Measurements from ENCODE around the gene TREML2. TPM values are rescaled to one million over a fixed set of nuclear protein-coding genes. Genes with fewer than 3 reads are reported as not detected.

The TREML2 gene
- total and polyA plus RNA-seq, 2 of the 8 experiments (the other 6 are each of a cell fraction or from before 2014, with no cell fraction given) = 0.09 to 0.18 TPM

DNA sequence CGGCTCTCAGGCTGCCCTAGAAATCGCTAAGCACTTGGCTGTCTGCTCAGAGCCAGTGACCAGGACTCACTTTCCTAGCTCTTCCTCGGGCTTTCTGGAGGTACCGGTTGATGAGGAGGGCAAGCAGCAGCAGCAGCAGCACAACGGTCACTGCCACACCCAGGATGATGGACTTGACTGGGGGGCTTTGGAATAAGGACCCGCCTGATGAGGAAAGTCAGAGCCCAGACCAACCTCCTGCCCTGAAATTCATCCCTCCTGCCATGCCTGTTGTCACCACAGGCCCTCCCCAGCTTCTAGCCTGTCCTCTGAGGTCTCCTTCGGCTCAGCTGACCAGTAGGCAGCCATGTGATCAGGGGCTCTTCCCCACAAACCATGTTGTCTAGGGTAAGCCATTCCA is 16.2 kb downstream of the TREML2 start:
- no peak overlapping the region for H3K4ac ChIP-seq (replicated peaks; ENCODE audit: insufficient read length, low read depth, low read length)
- H4K20me1 ChIP-seq (replicated peaks in 1 of 2; ENCODE audit: control insufficient read depth in 1 of 2, insufficient read depth in 2 of 2, low read length in 2 of 2) = no peaks in the 10 kb centered on the region
- CTCF ChIA-PET (ENCODE audit: partially characterized antibody) = interaction anchor here (0.7 to 1.9 kb wide), 4 partner anchors 8 to 44 kb away, joined by 3 to 6 read pairs (median 4); partner anchors contain the start of gene TREML4
- H2BK12ac ChIP-seq (ENCODE audit: low read depth, low read length) = no peak overlapping the region
- H3K23me2 ChIP-seq (ENCODE audit: low read depth, low read length) = no peaks in the 10 kb centered on the region; the same call in 1 of the 2 replicates
- H3K18ac ChIP-seq (ENCODE audit: extremely low read depth, low read length) = no peak overlapping the region
- no peak overlapping the region for H2BK120ac ChIP-seq (replicated peaks; ENCODE audit: low read depth, low read length)
- no peak for FAIRE-seq
- no peak overlapping the region; the same call in 1 of the 2 replicates for H2BK15ac ChIP-seq (ENCODE audit: low read length)
- no peak overlapping the region for H4K91ac ChIP-seq (replicated peaks; ENCODE audit: insufficient read length, low read length)
- H3K4me2 ChIP-seq (ENCODE audit: insufficient read depth in 1 of 2, low read depth in 2 of 2, low read length in 2 of 2) = no peak overlapping the region
- H3K4me1 ChIP-seq (replicated peaks in 1 of 4; ENCODE audit: control insufficient read depth in 3 of 4, insufficient read depth in 4 of 4, low read length in 3 of 4) = peaks cover 0 to 4% (median 0%) of the 10 kb centered on the region in 4 experiments; a peak in 1 of 7 replicates
- H2BK5ac ChIP-seq (ENCODE audit: low read depth, low read length) = no peak overlapping the region
- no peak overlapping the region; the same call in 1 of the 2 replicates for H4K8ac ChIP-seq (ENCODE audit: extremely low read depth, insufficient read depth, low read length)
- H2AK5ac ChIP-seq (ENCODE audit: low read depth, low read length) = no peak overlapping the region
- no peak overlapping the region for H2BK20ac ChIP-seq (ENCODE audit: low read length)
- no peak overlapping the region for H3K9ac ChIP-seq (replicated peaks in 1 of 4; ENCODE audit: extremely low read depth in 1 of 4, low read depth in 3 of 4, low read length in 3 of 4)
- H3K79me1 ChIP-seq (ENCODE audit: low read depth, low read length) = no peaks in the 10 kb centered on the region
- H3K4me3 ChIP-seq (ENCODE audit: extremely low read depth in 1 of 4, insufficient read depth in 2 of 4, low read depth in 3 of 4, low read length in 4 of 4) = no peak overlapping the region
- peaks cover 1 to 7% of the 10 kb centered on the region in 2 experiments; a peak in 3 of 4 replicates for H3K9me3 ChIP-seq (ENCODE audit: insufficient read depth in 2 of 2, low read depth in 1 of 2, low read length in 1 of 2)
- H3K56ac ChIP-seq (replicated peaks; ENCODE audit: insufficient read length, low read depth, low read length) = no peak overlapping the region
- 92% methylated on average over 7 of the region's 7 CpGs; no CpG with 5 or more reads in 1 of the 2 experiments for WGBS, 2 experiments (ENCODE audit: extremely low coverage in 1 of 2, insufficient coverage in 1 of 2, insufficient read length in 1 of 2, insufficient replicate concordance in 2 of 2, low coverage in 1 of 2, low lambda C conversion rate in 2 of 2, missing lambda C conversion rate in 1 of 2)
- no peaks in the 10 kb centered on the region for H3K79me2 ChIP-seq (ENCODE audit: control insufficient read depth in 1 of 2, insufficient read depth in 2 of 2, low read length in 2 of 2)
- no peak overlapping the region for H3K27ac ChIP-seq (ENCODE audit: low read depth, low read length)
- DNase-seq (ENCODE audit: low read depth in 1 of 2, low spot score in 2 of 2) = peak in 1 of 2 experiments; percentile 17
- H3K14ac ChIP-seq (ENCODE audit: insufficient read length) = no peak overlapping the region
- POLR2A ChIA-PET (ENCODE audit: partially characterized antibody) = no interaction called here
- no peak overlapping the region for H4K5ac ChIP-seq (ENCODE audit: insufficient read length, low read depth, low read length)
- no peak overlapping the region for H3K23ac ChIP-seq (ENCODE audit: insufficient read length)
- H3K27me3 ChIP-seq (replicated peaks in 1 of 4; ENCODE audit: control insufficient read depth in 3 of 4, extremely low read depth in 1 of 4, insufficient read depth in 3 of 4, low read length in 3 of 4) = no peaks in the 10 kb centered on the region
- H3K36me3 ChIP-seq (ENCODE audit: control insufficient read depth in 2 of 4, insufficient read depth in 4 of 4, low read length in 3 of 4) = no peaks in the 10 kb centered on the region
- no peak overlapping the region for H2AFZ ChIP-seq (ENCODE audit: low read length)
- TF ChIP-seq RXRA (IDR thresholded peaks at IDR 0.05; ENCODE audit: insufficient read depth, low read depth, low read length) (no peak), CTBP2 (IDR thresholded peaks at IDR 0.05; ENCODE audit: borderline replicate concordance, insufficient read depth, insufficient read length, low read length) (no peak), JUN (IDR thresholded peaks at IDR 0.05; ENCODE audit: low read depth, low read length) (no peak), TBP (IDR thresholded peaks at IDR 0.05; ENCODE audit: low read depth, low read length) (no peak), YY1 (IDR thresholded peaks at IDR 0.05; ENCODE audit: low read depth, low read length) (no peak), ATF3 (IDR thresholded peaks at IDR 0.05; ENCODE audit: insufficient read depth, low read depth, low read length) (no peak), RFX5 (IDR thresholded peaks at IDR 0.05; ENCODE audit: borderline replicate concordance, low read depth, low read length) (no peak), SIX5 (IDR thresholded peaks at IDR 0.05; ENCODE audit: low read depth, low read length) (no peak), SP2 (IDR thresholded peaks at IDR 0.05; ENCODE audit: low read length) (no peak)
